Inflammatory macrophage treated with lipopolysaccharide for 4 hours (primary cell): ENCODE results near the gene PCSK6.
"Not testable (repeated sequence)": the region's sequence is repeated elsewhere in the genome, so short reads cannot be mapped to it uniquely, and the experiment has no call there.

Source experiments
- DNase-seq: peaks from one replicate; pipeline ENCODE4 v3.0.0-alpha.2; 2020

Gene PCSK6

DNA sequence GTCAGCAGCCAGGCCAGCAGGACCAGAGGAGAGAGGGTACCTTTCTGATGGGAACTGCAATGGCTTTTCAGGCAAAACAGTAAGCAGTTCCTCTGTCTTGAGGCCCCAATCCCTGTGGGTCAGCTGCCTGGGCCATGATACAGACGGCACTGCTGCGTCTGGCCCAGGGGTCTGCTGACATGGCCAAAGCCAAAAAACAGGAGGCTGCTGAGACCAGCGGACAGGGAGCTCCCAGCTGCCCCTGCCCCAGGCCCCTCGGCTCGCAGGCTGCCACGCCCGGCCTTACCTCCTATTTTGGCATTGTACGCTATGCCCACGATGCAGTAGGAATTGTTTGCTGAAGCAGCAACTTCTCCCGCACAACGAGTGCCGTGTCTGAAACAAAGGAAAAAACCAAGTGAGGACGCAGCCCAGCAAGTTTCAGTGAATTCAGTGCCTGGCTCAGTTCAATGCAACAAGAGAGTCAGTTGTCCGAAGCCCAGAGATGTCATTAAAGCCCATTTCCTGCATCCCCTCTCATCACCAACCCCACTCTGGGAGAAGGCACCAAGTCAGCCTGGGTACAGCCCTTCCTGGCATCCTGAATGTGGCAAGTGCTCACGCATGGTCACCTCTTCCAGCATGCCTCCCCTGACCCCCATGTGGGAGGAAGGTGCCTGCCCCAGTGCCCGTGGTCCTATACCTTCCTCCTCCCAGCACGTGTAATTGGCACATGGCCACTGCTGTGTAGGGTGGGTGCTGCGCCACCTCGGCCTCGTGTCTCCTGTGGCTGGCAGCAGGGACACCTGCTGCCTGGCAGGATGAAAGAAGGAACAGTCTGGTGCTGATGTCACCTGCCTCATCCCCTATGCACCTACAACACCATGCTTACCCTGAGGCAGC is 61.7 kb downstream of the PCSK6 start:
- no peak for DNase-seq

- no peak for DNase-seq
Observed at GRCh38 chr15:101426761-101427333, 62.7 kb downstream of the PCSK6 start.

DNA sequence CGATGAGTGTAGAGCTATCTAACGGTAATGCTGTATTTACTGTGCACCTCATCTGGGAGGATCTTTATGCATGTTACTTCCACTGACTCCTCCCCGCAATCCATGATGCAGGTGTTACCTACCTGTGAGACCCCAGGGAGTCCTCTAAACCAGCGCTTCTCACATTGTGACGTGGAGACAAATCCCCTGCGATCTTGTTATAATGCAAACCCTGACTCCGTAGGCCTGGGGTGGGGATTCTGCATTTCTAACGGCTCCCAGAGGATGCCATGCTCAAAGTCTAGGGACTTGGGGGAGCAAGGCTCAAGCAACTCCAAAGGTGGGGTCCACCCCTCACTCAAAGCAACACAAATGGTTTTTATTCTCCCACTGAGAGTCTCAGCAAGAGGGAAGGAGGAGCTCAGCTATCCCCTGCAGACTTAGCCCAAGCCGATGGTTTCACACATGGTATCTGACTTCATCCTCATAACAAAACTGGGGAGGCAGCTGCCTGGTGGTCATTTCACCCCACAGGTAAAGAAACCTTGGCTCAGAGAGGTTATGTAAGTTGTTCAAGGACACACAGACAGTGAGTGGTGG is 63.6 kb downstream of the PCSK6 start:
- DNase-seq = no peak

DNA sequence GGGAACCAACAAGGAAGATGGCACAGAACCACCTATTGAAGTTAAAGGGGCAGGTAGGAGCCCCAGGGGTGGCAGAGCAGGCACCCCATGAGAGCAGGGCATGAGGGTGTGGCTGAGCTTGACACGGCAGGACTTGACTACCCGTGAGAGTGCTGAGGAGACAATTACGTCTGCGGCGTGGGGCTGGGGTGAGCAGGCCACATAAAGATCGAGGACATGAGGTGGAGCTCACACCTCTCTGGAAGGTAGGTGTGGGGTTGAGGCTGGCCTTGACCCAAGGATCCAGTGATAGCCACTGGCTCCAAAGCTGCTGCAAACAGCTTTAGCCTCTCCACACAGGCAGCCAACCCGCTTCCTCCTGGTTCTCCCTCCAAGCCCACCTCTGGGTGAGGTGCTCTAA is 64.5 kb downstream of the PCSK6 start:
- no peak for DNase-seq

GRCh38 chr15:101420232-101420631 is 69.3 kb downstream of the PCSK6 start:
- no peak for DNase-seq

DNA sequence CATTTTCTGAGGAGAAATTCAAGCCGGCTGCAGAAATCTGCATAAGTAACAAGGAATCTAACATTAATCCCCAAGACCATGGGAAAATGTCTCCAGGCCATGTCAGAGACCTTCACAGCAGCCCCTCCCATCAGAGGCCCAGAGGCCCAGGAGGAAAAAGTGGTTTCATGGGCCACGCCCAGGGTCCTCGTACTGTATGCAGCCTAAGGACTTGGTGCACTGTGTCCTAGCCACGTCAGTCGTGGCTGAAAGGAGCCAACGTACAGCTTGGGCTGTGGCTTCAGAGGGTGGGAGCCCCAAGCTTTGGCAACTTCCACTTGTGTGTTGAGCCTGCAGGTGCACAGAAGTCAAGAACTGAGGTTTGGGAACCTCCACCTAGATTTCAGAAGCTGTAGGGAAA is 73.0 kb downstream of the PCSK6 start:
- DNase-seq = not testable (repeated sequence)

DNA sequence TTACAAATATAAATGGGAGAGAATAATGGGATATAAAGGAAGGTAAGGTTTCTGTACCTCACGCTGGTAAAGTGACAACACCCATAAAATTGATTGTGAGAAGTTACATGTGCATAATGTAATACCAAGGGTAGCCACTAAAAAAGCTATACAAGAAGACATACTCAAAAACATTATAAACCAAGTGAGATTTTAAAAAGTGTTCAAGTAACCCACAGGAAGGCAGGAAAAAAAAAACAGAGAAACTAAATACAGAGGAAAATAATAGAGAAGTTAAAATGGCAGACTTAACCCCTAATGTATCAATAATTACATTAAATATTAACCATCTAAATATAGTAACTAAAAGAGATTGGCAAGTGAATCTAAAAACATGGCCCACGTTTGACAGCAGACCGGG is 76.3 kb downstream of the PCSK6 start:
- DNase-seq = no peak

DNA sequence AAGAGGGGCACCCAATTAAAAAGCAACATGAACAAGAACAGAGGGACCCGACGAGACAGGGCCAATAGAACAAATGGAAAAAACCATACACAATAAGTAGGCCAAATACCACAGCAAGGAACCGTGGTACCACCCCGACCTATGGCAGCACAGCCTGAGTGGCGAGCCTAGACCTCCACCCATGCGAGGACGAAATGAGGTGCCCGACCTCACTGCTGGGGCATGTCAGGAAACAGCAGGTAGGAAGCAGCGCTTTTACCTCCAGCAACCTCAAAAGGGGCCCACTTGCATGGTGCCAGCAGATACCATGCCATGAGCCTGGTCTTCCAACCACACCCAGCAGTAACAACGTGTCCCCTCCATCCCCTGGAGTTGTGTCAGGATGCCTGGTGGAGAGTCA is 77.9 kb downstream of the PCSK6 start:
- DNase-seq = no peak

DNA sequence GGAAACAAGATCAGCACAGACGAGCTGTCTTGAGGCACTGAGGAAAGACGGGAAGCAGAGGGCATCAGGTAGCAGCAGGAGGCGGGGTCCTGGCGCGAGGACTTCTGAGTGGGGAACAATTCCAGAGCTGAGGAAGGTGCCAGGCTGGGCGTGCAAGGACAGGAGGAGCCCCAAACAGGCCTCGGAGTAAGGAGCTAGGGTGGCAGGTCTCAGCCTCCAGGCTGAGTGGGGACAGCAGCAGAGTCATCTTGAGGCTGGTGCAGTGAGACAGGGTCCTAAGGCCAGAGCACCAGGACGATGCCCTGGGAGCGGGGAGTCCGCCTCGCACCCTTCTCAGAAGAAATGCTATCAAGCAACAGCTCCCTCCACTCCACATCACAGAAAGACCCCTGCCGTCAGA is 78.4 kb downstream of the PCSK6 start:
- DNase-seq = no peak

GRCh38 chr15:101410612-101411011 is 78.9 kb downstream of the PCSK6 start:
- no peak for DNase-seq

GRCh38 chr15:101409621-101410020 is 79.9 kb downstream of the PCSK6 start:
- no peak for DNase-seq

DNA sequence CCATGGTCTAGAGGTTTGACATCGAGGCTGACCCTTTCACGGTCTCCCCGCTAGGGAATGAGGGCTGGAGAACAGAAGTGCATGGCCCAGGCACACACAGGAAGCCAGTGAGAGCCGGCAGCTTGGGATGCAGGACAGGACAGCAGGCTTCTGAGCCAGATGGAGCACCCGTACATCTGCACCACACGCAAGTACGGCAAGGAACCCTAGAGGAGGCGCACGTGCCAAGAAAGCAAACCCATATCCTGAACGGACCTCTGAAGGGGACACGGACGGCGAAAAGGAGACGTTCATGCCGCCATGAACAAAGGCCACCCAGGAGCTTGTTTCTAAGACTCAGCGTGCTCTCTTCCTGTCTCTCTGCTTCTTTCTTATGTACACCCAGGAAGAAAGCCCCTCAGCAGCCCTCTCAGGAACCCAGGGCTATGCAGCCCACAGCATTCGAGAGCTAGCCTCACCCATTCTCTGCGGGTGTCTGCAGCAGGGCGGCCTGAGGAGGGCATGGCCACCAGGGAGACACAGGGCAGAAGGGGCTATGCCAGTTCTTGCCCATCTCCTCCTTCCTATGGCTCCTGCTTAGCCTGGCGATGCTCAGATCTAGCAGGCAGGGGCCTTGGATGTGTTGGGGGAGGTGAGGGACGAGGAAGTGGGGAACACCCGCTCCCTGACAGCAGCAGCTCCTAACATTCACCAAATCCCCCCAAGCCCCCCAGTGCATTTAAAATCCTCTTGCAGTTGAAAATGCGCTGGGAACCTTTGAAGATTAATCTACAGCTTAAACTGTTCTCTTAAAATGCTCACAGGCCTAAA is 81.3 kb downstream of the PCSK6 start:
- no peak for DNase-seq

GRCh38 chr15:101407439-101407838 is 82.1 kb downstream of the PCSK6 start:
- no peak for DNase-seq

DNA sequence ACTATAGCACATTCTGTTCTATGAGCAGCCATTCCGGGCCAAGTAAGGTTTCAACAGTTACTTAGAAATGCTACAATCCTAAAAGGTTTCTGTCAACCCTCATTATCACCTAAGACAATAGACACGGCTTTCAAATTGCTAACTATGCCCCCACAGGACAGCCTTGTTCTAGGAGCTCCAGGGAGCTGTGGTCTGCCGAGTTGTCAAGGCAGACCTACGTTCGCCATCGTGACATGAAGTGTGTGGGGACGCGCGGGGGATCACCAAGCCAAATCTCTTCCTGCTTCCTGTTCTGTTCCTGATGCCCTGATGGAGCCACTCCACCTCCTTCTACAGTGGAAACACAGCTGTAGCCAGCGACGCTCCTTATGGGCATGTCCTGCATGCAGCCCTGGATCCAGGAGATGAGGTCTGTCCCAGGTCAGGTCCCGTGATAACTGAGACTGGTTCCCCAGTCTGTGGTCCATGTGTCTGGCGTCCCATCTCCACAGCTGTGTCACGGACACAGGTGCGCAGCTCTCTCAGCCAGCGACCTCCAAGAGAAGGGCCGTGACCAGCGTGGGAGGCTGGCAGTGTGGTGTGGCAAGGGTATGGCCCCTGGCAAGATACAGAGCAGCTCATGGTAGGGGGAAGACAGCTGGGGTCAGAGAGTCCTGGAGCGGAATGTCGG is 82.8 kb downstream of the PCSK6 start:
- no peak for DNase-seq

DNA sequence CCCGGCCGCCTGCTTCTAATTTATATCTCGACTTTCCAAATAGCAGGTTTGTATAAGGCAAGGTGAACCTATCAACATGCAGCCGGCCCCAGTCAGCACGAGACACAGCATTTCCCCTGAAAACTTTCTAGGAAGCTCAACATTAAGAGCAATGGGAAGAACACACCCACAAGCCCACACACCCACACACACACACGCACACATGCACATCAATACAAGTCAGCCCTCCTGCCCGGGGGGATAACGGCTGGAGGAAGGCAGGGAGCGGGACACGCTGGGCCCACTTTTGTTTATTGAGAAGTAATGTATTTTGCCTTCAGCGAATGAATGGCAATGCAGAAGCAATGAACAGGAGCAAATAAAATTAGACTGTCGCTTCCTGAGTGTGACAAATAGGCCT is 83.5 kb downstream of the PCSK6 start:
- no peak for DNase-seq

GRCh38 chr15:101404245-101404644 is 85.3 kb downstream of the PCSK6 start:
- no peak for DNase-seq

DNA sequence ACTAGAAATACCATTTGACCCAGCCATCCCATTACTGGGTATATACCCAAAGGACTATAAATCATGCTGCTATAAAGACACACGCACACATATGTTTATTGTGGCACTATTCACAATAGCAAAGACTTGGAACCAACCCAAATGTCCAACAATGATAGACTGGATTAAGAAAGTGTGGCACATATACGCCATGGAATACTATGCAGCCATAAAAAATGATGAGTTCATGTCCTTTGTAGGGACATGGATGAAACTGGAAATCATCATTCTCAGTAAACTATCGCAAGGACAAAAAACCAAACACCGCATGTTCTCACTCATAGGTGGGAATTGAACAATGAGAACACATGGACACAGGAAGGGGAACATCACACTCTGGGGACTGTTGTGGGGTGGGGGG is 86.6 kb downstream of the PCSK6 start:
- not testable (repeated sequence) for DNase-seq

DNA sequence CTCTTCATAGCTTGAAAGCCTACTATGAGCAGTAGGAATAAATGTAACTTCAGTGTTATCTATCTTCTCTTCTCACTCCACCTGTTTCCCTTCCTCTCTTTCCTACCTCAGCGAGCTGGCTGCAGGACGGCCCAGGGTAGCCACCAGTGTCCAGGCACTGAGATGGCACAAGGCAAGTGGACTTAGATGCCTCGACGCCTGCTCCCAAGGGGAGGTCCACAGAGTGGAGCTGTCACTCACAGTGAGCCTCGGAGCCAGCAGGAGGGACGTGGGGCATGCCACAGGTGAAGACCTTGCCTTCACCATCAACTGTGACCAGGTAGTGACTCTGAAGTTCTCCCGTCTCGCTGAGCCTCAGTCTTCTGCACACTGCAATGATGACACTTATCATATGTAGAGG is 88.2 kb downstream of the PCSK6 start:
- no peak for DNase-seq

DNA sequence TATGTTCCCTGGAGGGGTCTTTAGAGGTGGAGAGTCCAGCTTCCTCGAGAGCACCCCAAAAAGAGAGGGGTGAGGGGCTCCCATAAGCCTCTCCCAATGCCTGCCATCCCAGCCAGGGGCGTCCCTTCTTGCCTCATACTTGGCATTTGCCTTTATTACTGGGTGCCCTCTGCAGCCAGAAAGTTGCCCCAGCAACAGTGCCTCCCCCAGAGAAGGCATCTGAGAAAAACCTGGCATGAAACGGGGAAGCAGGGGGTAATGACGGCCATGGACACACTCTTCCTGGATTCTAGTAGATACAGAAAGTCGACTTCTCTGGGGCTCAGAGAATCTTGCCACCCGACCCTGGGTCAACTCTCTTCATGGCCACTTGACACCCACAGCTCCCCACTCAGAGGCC is 90.1 kb downstream of the PCSK6 start:
- no peak for DNase-seq

DNA sequence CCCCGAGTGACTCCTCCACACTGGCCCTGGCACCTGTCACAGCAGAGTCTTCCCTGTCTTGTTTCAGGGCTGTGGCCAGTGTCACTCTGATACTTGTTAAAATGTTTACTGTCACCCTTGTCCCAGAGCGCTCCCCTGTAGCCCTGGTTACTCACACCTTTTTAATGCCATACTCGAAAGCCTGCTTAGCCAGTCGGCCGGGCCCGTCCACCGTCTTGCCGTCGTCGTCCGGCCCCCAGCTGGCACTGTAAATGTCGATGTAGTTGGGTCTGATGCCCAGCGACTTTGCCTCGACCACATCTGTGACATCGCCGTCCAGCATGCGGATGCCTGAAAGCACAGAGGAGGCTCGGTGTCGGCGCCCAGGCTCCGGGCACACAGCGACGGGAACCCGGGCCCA is 91.3 kb downstream of the PCSK6 start:
- DNase-seq = no peak

DNA sequence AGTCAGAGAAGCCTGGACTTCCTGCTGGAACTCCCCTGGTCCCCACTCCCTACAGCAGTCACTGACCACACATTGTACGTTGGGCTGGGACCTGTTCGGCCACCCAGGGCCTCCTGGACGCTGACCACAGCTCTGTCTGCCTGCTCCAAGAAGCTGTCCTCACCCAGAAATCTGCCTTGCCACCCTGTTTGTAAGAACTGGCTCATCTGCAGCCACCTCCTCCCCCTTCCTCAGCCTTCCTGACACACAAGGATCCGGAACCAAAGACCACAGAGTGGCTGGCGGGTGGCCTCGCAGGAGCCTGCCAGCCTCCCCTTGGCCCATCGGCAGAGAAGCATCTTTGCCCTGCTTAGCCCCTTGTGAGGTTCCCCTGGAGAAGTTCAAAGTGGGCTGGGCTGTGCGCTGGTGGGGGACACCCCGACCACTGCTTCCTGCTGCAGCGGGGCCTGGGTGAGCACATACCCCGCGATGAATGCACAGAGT is 91.9 kb downstream of the PCSK6 start:
- DNase-seq = no peak

DNA sequence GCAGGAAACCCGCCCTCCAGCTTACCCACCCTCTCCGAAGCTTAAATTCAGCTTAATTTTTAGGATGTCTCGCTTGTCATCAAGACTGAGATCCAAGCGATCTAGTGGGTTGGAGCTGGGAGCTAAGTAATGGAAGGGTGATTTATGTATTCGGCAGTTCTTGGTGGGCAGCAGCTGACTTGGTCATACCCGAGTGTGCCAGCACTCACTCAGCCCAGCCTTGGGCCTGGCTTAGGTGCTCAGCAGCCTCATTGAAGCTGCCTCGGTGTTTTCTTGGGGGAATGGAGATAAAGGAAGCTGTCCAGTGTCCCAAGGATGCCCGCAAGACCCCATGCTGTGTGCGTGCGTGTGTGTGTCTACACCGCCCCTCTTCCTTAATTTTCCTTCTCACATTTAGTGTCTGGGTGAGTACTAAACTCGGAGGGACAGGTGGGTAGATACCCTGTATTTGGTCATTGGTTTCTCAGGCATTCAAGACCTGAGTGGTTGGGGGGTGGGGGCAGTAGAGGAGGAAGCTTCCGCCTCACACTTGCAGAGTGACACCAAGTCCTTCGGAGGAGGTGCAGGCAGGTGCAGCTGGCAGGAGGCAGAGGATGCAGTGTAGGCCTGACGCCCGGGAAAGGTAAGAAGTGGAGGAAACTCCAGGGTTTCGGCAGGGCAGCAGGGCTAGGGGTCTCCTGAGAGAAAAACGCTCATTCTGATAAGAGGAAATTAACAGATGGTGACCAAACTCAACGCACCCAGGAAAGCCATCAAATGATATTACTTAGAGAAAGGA is 92.8 kb downstream of the PCSK6 start:
- DNase-seq = no peak
